ENCODE results near the gene STKLD1.

GRCh38 chr9:133368249-133368881 is 7.8 kb upstream of the STKLD1 start:
- TF ChIP-seq, protein P1, sequence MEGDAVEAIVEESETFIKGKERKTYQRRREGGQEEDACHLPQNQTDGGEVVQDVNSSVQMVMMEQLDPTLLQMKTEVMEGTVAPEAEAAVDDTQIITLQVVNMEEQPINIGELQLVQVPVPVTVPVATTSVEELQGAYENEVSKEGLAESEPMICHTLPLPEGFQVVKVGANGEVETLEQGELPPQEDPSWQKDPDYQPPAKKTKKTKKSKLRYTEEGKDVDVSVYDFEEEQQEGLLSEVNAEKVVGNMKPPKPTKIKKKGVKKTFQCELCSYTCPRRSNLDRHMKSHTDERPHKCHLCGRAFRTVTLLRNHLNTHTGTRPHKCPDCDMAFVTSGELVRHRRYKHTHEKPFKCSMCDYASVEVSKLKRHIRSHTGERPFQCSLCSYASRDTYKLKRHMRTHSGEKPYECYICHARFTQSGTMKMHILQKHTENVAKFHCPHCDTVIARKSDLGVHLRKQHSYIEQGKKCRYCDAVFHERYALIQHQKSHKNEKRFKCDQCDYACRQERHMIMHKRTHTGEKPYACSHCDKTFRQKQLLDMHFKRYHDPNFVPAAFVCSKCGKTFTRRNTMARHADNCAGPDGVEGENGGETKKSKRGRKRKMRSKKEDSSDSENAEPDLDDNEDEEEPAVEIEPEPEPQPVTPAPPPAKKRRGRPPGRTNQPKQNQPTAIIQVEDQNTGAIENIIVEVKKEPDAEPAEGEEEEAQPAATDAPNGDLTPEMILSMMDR (IDR thresholded peaks at IDR 0.05; ENCODE audit: low read depth, low read length, poor library complexity, severe bottlenecking) = no peak
- no peak for TF ChIP-seq EZH2phosphoT487 (IDR thresholded peaks at IDR 0.05; ENCODE audit: borderline replicate concordance, low read length)
